ENCODE data around the gene TRIO. TPM values are rescaled to one million over a fixed set of nuclear protein-coding genes. Genes with fewer than 3 reads are reported as not detected.

TRIO gene
- total RNA-seq, 2 experiments from 2014 or later, result 4.1 to 6.5 TPM

DNA sequence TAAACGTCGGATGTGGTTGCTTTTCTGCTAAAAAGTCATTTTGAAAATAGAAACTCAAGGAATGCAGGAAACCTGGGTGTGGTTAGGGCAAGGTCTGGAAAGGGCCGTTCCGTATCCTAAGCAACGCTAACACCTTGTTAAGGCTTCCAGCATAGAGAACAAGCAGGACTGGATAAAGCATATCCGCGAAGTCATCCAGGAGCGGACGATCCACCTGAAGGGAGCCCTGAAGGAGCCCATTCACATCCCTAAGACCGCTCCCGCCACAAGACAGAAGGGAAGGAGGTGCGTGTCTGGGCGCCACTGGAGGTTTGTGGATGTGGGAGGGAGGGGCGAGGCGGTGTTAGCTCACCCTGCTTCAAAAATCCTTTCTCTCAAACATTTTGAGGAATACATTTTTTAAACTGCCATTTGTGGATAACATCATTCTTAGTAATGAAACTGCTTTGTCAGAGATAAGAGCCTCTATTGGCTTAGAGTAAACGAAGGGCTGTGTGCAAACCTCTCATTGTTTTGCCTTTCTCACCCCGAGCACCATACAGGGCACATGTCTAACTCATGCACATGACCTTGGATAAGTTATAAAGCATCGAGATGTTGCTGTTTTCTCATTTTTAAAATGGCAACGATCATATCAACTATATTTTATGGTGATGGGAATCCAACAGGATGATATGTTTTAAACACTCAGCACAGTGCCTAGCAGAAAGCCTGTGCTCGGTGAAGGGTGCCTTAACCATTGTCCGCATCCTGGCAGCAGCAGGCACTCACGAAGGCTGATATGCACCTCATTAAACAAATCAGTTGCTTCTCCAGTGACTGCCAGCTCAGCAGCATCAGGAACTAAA lies 262.8 kb downstream of the TRIO start:
- H3K4me3 Mint-ChIP-seq, result no peak overlapping the region
- Histone ChIP-seq H3K27me3 (ENCODE audit: control insufficient read depth in 1 of 2, insufficient read depth in 2 of 2, low read length in 2 of 2) (no peaks in the 10 kb centered on the region), H3K36me3 (ENCODE audit: insufficient read depth, low read length) (no peaks in the 10 kb centered on the region), H3K9me3 (ENCODE audit: control insufficient read depth in 1 of 2, insufficient read depth in 1 of 2, low read length in 2 of 2) (peaks cover 0 to 10% of the 10 kb centered on the region in 2 experiments), H3K4me1 (ENCODE audit: insufficient read depth, low read length) (no peaks in the 10 kb centered on the region), H3K27ac (ENCODE audit: low read depth in 1 of 2, low read length in 2 of 2) (no peak overlapping the region), H3K4me3 (ENCODE audit: low read length) (no peak overlapping the region)
- H3K9me3 Mint-ChIP-seq, result no peaks in the 10 kb centered on the region
- TF ChIP-seq, protein P1, sequence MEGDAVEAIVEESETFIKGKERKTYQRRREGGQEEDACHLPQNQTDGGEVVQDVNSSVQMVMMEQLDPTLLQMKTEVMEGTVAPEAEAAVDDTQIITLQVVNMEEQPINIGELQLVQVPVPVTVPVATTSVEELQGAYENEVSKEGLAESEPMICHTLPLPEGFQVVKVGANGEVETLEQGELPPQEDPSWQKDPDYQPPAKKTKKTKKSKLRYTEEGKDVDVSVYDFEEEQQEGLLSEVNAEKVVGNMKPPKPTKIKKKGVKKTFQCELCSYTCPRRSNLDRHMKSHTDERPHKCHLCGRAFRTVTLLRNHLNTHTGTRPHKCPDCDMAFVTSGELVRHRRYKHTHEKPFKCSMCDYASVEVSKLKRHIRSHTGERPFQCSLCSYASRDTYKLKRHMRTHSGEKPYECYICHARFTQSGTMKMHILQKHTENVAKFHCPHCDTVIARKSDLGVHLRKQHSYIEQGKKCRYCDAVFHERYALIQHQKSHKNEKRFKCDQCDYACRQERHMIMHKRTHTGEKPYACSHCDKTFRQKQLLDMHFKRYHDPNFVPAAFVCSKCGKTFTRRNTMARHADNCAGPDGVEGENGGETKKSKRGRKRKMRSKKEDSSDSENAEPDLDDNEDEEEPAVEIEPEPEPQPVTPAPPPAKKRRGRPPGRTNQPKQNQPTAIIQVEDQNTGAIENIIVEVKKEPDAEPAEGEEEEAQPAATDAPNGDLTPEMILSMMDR (IDR thresholded peaks at IDR 0.05), result no peak
- ATAC-seq (ENCODE audit: poor library complexity) (no peak), DNase-seq (no peak)
- H3K4me1 Mint-ChIP-seq (ENCODE audit: low read depth), result peaks cover 15% of the 10 kb centered on the region
- CTCF ChIA-PET, result no interaction called here
- no peak overlapping the region for H3K27ac Mint-ChIP-seq
- intact Hi-C loops (cut with DNase I, micrococcal nuclease), result no loop called here
- POLR2A ChIA-PET, result no interaction called here
- H3K36me3 Mint-ChIP-seq (ENCODE audit: low read depth), result no peaks in the 10 kb centered on the region
- no peaks in the 10 kb centered on the region for H3K27me3 Mint-ChIP-seq

DNA sequence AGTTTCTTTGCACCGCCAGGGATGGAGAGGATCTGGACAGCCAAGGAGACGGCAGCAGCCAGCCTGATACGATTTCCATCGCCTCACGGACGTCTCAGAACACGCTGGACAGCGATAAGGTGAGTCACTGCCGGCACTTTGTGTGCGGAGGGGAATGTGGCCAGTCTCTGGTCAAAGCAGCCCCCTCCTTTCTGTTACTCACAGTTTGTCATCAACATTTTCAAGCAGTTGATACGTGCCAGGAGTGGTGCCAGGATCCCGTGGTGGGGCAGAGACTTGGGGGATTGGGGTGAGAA lies 263.4 kb downstream of the TRIO start:
- H3K36me3 Mint-ChIP-seq (ENCODE audit: low read depth), result no peaks in the 10 kb centered on the region
- peaks cover 15% of the 10 kb centered on the region for H3K4me1 Mint-ChIP-seq (ENCODE audit: low read depth)
- DNase-seq (no peak), ATAC-seq (ENCODE audit: poor library complexity) (no peak)
- Histone ChIP-seq H3K4me1 (ENCODE audit: insufficient read depth, low read length) (no peaks in the 10 kb centered on the region), H3K4me3 (ENCODE audit: low read length) (no peak overlapping the region), H3K36me3 (ENCODE audit: insufficient read depth, low read length) (no peaks in the 10 kb centered on the region), H3K27me3 (ENCODE audit: control insufficient read depth in 1 of 2, insufficient read depth in 2 of 2, low read length in 2 of 2) (no peaks in the 10 kb centered on the region), H3K9me3 (ENCODE audit: control insufficient read depth in 1 of 2, insufficient read depth in 1 of 2, low read length in 2 of 2) (peaks cover 0 to 10% of the 10 kb centered on the region in 2 experiments), H3K27ac (ENCODE audit: low read depth in 1 of 2, low read length in 2 of 2) (no peak overlapping the region)
- H3K4me3 Mint-ChIP-seq, result no peak overlapping the region
- no peaks in the 10 kb centered on the region for H3K9me3 Mint-ChIP-seq
- no peaks in the 10 kb centered on the region for H3K27me3 Mint-ChIP-seq
- POLR2A ChIA-PET, result no interaction called here
- TF ChIP-seq, protein P1 (IDR thresholded peaks at IDR 0.05), result no peak
- CTCF ChIA-PET, result no interaction called here
- H3K27ac Mint-ChIP-seq, result no peak overlapping the region
- intact Hi-C loops (cut with DNase I, micrococcal nuclease), result no loop called here

DNA sequence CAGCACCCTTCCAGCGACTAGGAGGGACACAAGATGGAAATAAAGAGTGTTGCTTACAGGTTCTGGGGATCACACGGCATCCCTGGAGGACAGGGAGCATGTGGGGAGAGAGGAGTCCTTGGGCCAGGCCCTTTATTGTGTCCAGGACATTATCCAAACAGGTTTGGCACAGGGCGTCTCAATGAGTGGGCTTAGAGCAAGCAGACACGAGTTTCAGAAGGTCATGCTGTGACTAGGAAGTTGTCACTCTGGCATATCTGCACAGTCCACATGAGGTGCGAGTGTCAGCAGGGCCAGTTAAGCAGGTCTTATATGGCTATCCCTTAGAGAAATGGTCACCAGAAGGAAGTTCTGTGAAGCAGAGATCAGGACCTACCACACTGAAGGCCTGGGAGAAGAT lies 263.9 kb downstream of the TRIO start:
- Mint-ChIP-seq H3K4me1 (ENCODE audit: low read depth) (peaks cover 9% of the 10 kb centered on the region), H3K27me3 (no peaks in the 10 kb centered on the region), H3K9me3 (no peaks in the 10 kb centered on the region), H3K27ac (no peak overlapping the region), H3K4me3 (no peak overlapping the region), H3K36me3 (ENCODE audit: low read depth) (no peaks in the 10 kb centered on the region)
- ATAC-seq (ENCODE audit: poor library complexity) (no peak), DNase-seq (no peak)
- POLR2A ChIA-PET, result no interaction called here
- Histone ChIP-seq H3K27ac (ENCODE audit: low read depth in 1 of 2, low read length in 2 of 2) (no peak overlapping the region), H3K4me1 (ENCODE audit: insufficient read depth, low read length) (no peaks in the 10 kb centered on the region), H3K27me3 (ENCODE audit: control insufficient read depth in 1 of 2, insufficient read depth in 2 of 2, low read length in 2 of 2) (no peaks in the 10 kb centered on the region), H3K36me3 (ENCODE audit: insufficient read depth, low read length) (no peaks in the 10 kb centered on the region), H3K9me3 (ENCODE audit: control insufficient read depth in 1 of 2, insufficient read depth in 1 of 2, low read length in 2 of 2) (peaks cover 0 to 10% of the 10 kb centered on the region in 2 experiments), H3K4me3 (ENCODE audit: low read length) (no peak overlapping the region)
- CTCF ChIA-PET, result interaction anchor here (0.6 kb wide), 1 partner anchor 141 kb away, joined by 3 read pairs; no protein-coding TSS in a partner anchor
- TF ChIP-seq, protein P1 (IDR thresholded peaks at IDR 0.05), result no peak
- intact Hi-C loops (cut with DNase I, micrococcal nuclease), result no loop called here
